Myocyte (in vitro differentiated cells): Measurements from ENCODE around the gene L3MBTL4. TPM values are rescaled to one million over a fixed set of nuclear protein-coding genes. Genes with fewer than 3 reads are reported as not detected.
"Not testable (repeated sequence)": the region's sequence is repeated elsewhere in the genome, so short reads cannot be mapped to it uniquely, and the experiment has no call there.

Experiments used
- DNase-seq: peaks from one replicate; pipeline ENCODE4 v3.0.0-alpha.2; 2012; ENCODE audit warnings: low read depth
- total RNA-seq: library from RNA; depleted of rRNA; stranded (reverse); fragments of >200 nt; gene quantifications from 2 replicates; pipeline ENCODE4 v1.2.3, GENCODE V29; 2014

L3MBTL4 gene
- total RNA-seq, 1 donor from 2014 or later, result not detected

GRCh38 chr18:6054256-6054842 lies 360.4 kb downstream of the L3MBTL4 start:
- DNase-seq, result no peak

DNA sequence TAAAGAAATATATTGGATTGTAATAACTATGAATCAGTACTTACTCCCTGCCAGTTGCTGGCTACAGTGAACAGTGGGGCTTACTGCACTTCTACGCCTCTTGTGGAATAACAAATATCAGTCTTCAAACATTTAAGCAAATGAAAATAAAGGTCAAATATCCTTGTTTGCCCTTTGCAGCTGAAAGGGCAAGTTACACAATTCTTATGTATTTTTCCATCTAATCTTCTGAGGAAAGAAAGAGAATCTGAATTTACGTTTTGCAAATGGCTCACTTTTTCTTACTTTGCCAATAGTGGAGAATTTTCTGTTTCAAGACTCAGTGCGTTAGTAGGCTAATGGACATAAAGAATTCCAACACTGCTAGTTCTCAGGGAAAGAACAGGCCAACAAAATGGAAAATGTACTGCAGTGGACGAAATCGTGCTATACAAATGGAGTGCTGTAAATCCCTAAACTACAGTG lies 362.2 kb downstream of the L3MBTL4 start:
- no peak for DNase-seq

- DNase-seq, result not testable (repeated sequence)
Measured at GRCh38 chr18:6047596-6047995, 367.1 kb downstream of the L3MBTL4 start.

GRCh38 chr18:6044773-6045172 lies 369.9 kb downstream of the L3MBTL4 start:
- no peak for DNase-seq

DNA sequence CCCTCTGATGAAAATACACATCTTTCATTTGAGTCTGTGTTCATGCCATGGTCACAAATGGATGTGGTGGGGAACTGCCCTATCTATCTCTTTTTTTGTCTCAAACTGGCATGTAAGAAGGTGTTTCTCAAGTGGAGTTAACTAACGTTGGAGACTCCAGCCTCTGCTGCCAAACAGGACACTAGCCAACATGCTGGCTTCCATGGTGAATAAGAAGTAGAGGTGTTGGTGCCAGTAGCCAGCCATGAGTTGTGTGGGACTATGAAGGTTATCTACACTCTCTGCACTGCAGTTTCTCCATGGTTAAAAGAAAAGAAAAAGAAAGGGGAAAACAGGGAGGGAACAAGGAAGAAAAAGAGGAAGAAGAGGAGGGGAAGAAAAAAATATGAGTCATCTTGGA lies 370.4 kb downstream of the L3MBTL4 start:
- no peak for DNase-seq

DNA sequence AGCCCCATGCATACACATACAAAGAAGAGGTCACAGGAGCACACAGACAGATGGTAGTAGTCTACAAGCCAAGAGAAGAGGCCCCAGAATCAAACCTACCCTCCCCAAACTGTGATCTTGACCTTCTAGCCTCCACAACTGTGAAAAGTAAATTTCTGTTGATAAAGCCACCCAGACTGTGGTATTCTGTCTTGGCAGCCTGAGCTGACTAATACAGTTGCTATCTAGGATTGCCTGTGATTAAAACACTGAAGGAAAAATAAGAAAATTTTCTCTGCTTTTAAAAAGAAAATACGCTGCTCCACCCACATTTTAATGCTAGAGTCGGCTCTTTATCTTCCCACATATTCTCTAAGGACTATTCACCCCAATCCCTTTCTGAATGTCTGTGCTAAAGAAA lies 375.7 kb downstream of the L3MBTL4 start:
- DNase-seq, result no peak

GRCh38 chr18:6031442-6031841 lies 383.3 kb downstream of the L3MBTL4 start:
- DNase-seq, result no peak

GRCh38 chr18:6031002-6031401 lies 383.7 kb downstream of the L3MBTL4 start:
- DNase-seq, result no peak

GRCh38 chr18:6024745-6025248 lies 389.9 kb downstream of the L3MBTL4 start:
- DNase-seq, result no peak

GRCh38 chr18:6023551-6023950 lies 391.2 kb downstream of the L3MBTL4 start:
- DNase-seq, result no peak

DNA sequence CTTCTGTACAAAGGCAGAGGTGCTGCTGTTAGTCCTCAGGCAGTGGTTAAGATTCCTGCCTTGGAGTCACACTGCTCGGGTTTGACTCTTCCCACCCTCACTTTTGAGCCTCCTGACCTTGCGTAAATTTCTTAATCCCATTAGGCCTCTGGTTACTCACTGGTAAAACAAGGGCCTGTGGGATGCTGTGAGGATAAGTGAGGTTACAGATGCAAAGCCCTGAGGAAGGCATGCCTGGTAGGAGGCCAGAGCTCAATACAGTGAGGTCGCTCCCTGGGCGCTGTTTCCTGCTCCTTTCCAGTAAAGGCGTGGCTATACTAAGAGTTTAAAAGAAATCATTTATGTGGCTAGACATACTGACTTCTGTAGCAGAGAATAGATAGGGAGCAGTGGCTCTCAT lies 391.9 kb downstream of the L3MBTL4 start:
- no peak for DNase-seq

DNA sequence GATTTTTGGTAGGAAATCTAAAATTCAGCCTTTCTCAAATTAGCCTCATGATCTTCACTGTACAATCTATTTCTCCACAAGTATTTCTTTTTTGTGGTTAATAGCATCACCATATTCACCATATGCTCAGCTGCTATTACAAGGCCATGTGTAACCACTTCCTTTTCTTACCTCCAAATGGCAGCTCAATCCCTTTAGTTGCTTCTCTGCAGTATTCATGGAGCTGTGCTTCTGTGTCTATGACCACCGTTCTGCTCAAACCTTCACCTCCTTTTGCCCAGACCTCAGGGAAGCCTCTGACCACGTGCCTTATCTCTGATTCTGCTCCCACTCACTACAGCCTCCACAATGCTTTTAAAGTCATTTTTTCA lies 392.7 kb downstream of the L3MBTL4 start:
- DNase-seq, result no peak

GRCh38 chr18:6021306-6022073 lies 393.2 kb downstream of the L3MBTL4 start:
- DNase-seq, result no peak

GRCh38 chr18:6018671-6019070 lies 396.0 kb downstream of the L3MBTL4 start:
- DNase-seq, result no peak

GRCh38 chr18:6017171-6017570 lies 397.5 kb downstream of the L3MBTL4 start:
- no peak for DNase-seq

GRCh38 chr18:6015364-6015763 lies 399.3 kb downstream of the L3MBTL4 start:
- DNase-seq, result no peak

DNA sequence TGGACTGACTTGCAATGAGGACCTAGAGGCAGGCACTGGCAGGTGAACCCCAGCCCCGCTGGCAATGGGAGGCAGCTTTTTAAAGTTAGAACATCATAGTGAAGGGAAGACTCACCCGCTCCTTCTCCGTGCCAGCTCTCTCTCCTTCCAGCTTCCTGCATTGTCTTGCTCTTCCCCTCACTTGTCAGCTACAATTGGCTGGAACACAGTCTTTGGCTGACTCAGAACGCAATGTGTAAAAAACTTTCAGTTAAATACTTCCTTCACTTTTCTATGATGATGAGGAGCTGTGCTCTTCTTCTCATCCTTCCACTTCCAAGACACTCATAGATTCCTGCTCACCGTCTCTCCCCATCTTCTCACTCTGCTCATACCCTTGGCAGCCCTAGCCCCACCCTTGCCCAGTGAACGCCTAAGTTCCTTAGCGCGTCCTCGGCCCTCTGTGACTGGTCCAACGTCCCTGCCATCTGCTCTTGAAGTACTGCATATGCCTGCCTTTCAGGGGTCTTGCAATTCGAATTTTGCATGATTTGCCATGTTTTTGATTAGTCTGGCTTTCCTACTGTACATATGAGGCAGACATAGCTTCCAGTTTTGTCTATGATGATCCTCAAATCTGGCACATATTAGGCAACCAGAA lies 401.4 kb downstream of the L3MBTL4 start:
- no peak for DNase-seq

- no peak for DNase-seq
Measured at GRCh38 chr18:6010921-6011320, 403.8 kb downstream of the L3MBTL4 start.

- DNase-seq, result no peak
Measured at GRCh38 chr18:6010284-6010683, 404.4 kb downstream of the L3MBTL4 start.

DNA sequence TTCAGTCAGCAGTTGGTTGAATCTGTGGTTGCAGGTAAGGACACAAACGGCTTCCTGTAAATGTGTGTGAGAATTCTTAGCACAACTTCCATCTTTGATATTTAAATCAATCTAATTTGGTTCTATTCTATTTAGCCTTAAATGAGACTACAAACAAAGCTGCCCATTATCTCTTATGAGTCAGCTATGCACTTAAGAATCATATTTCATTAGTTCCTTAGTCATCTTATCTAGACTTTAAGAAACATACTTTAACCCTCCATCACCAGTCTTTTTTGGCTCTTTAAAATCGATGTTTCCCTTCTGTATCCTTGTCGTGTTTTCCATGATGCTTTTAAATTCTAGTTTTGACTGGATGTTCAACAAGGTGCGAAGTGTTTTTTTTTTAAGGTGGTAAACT lies 405.0 kb downstream of the L3MBTL4 start:
- DNase-seq, result no peak

DNA sequence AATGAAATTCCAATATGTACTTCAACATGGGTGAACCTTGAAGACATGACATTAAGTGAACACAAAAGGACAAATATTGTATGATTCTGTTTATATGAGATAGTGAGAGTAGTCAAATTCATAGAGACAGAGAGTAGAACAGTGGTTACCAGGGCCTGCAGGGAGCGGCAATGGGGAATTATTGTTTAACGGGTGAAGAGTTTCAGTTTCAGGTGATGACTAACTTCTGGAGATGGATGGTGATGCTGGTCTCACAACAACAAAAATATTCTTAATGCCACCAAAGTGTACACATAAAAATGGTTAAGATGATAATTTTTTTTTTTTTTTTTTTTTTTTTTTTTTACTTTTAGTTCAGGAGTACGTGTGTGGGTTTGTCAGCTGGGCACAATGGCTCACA lies 410.0 kb downstream of the L3MBTL4 start:
- no peak for DNase-seq

- no peak for DNase-seq
Measured at GRCh38 chr18:6004119-6004518, 410.6 kb downstream of the L3MBTL4 start.
